HepG2 (cell line): ENCODE results near the gene PXYLP1. TPM values are rescaled to one million over a fixed set of nuclear protein-coding genes. Genes with fewer than 3 reads are reported as not detected.

ENCODE experiments used
- CBX2 ChIP-seq, 2 experiments: fragments of 200-600 bp in 1 of 2; sonication (generic); formaldehyde crosslinking in 1 of 2; IDR thresholded peaks; 2 replicates each; pipeline versions ENCODE4 v1.7.0 to v1.8.1; 2018 to 2022; ENCODE audit warnings: low read depth in 2 of 2, low read length in 1 of 2, mild to moderate bottlenecking in 1 of 2, missing genetic modification reagents in 1 of 2
- CENPX ChIP-seq: sonication (generic); formaldehyde crosslinking; IDR thresholded peaks from 2 replicates; pipeline ENCODE4 v1.9.0; 2021; ENCODE audit warnings: mild to moderate bottlenecking, missing genetic modification reagents, moderate library complexity
- GFI1 ChIP-seq: sonication (generic); formaldehyde crosslinking; IDR thresholded peaks from 2 replicates; pipeline ENCODE4 v1.5.0; 2020; ENCODE audit warnings: missing genetic modification reagents, mild to moderate bottlenecking, borderline replicate concordance
- HMG20A ChIP-seq: IDR thresholded peaks from 2 replicates; pipeline ENCODE4 v1.6.1; 2016; ENCODE audit warnings: borderline replicate concordance
- HMGXB4 ChIP-seq, 2 experiments: sonication (generic) in 1 of 2; formaldehyde crosslinking in 1 of 2; IDR thresholded peaks; 2 replicates each; pipeline versions ENCODE4 v1.4.0 to v1.6.1; 2018 to 2020; ENCODE audit warnings: missing genetic modification reagents in 2 of 2, borderline replicate concordance in 1 of 2, low read depth in 1 of 2, mild to moderate bottlenecking in 1 of 2, missing biosample characterization in 1 of 2
- HNRNPH1 ChIP-seq: fragments of 200-400 bp; formaldehyde crosslinking; optimal IDR thresholded peaks from 2 replicates; pipeline ENCODE3; 2017; ENCODE audit warnings: mild to moderate bottlenecking, low read depth, low read length
- KAT2B ChIP-seq: fragments of 150-350 bp; IDR thresholded peaks from 2 replicates; pipeline ENCODE4 v1.6.1; 2014; ENCODE audit warnings: low read depth, low read length, borderline replicate concordance
- KMT2A ChIP-seq: sonication (generic); formaldehyde crosslinking; IDR thresholded peaks from 2 replicates; pipeline ENCODE4 v1.4.0; 2020; ENCODE audit warnings: missing genetic modification reagents
- MAZ ChIP-seq, 2 experiments: sonication (generic) in 1 of 2; formaldehyde crosslinking in 1 of 2; IDR thresholded peaks; 2 replicates each; pipeline versions ENCODE4 v1.5.0 to v1.6.1; 2012 to 2020; ENCODE audit warnings: low read depth in 2 of 2, mild to moderate bottlenecking in 2 of 2, borderline replicate concordance in 1 of 2, improper control_type of control experiment in 1 of 2, low read length in 1 of 2, missing genetic modification reagents in 1 of 2, moderate library complexity in 1 of 2
- MLLT10 ChIP-seq: sonication (generic); formaldehyde crosslinking; IDR thresholded peaks from 2 replicates; pipeline ENCODE4 v1.4.0; 2020; ENCODE audit warnings: missing genetic modification reagents
- NONO ChIP-seq, 2 experiments: fragments of 450-650 bp in 1 of 2; sonication (generic) in 1 of 2; formaldehyde crosslinking in 1 of 2; IDR thresholded peaks in 1 of 2; conservative IDR thresholded peaks in 1 of 2; 2 replicates each; pipeline versions ENCODE4 v1.6.1 to v1.8.0; 2017 to 2022; ENCODE audit warnings: mild to moderate bottlenecking in 1 of 2, missing genetic modification reagents in 1 of 2, moderate library complexity in 1 of 2
- PHB2 ChIP-seq: fragments of 450-650 bp; IDR thresholded peaks from 2 replicates; pipeline ENCODE4 v1.6.1; 2018; ENCODE audit not compliant: partially characterized antibody
- POLR2AphosphoS2 ChIP-seq: IDR thresholded peaks from 2 replicates; pipeline ENCODE4 v1.6.1; 2011; ENCODE audit warnings: low read depth, low read length, improper control_type of control experiment
- SIN3A ChIP-seq: IDR thresholded peaks from 2 replicates; pipeline ENCODE4 v1.6.1; 2011; ENCODE audit warnings: low read depth, mild to moderate bottlenecking, control low read depth, low read length, borderline replicate concordance
- TEAD3 ChIP-seq: optimal IDR thresholded peaks from 2 replicates; pipeline ENCODE3; 2016; ENCODE audit warnings: borderline replicate concordance
- XRCC5 ChIP-seq: fragments of 200-400 bp; formaldehyde crosslinking; optimal IDR thresholded peaks from 2 replicates; pipeline ENCODE3; 2017; ENCODE audit warnings: mild to moderate bottlenecking, low read length
- YEATS4 ChIP-seq: sonication (generic); formaldehyde crosslinking; IDR thresholded peaks from 2 replicates; pipeline ENCODE4 v1.4.0; 2020; ENCODE audit warnings: missing genetic modification reagents, borderline replicate concordance
- ZBTB7A ChIP-seq: sonication (generic); formaldehyde crosslinking; IDR thresholded peaks from 2 replicates; pipeline ENCODE4 v1.8.0; 2022; ENCODE audit warnings: mild to moderate bottlenecking, missing genetic modification reagents
- ZKSCAN5 ChIP-seq: sonication (generic); formaldehyde crosslinking; IDR thresholded peaks from 2 replicates; pipeline ENCODE4 v1.5.1; 2020; ENCODE audit warnings: mild to moderate bottlenecking, missing genetic modification reagents
- ZMYM2 ChIP-seq: sonication (generic); formaldehyde crosslinking; IDR thresholded peaks from 2 replicates; pipeline ENCODE4 v1.8.0; 2022; ENCODE audit warnings: mild to moderate bottlenecking, missing genetic modification reagents
- ZNF225 ChIP-seq: sonication (generic); formaldehyde crosslinking; IDR thresholded peaks from 2 replicates; pipeline ENCODE4 v1.4.0; 2020; ENCODE audit warnings: mild to moderate bottlenecking, missing genetic modification reagents
- ZNF24 ChIP-seq: fragments of 450-650 bp; IDR thresholded peaks from 2 replicates; pipeline ENCODE4 v1.6.1; 2017; ENCODE audit warnings: antibody characterized with exemption, mild to moderate bottlenecking
- ZNF326 ChIP-seq: sonication (generic); formaldehyde crosslinking; IDR thresholded peaks from 2 replicates; pipeline ENCODE4 v1.4.0; 2020; ENCODE audit warnings: missing genetic modification reagents, borderline replicate concordance
- ZNF329 ChIP-seq: sonication (generic); formaldehyde crosslinking; IDR thresholded peaks from 2 replicates; pipeline ENCODE4 v1.9.0; 2021; ENCODE audit warnings: low read depth, mild to moderate bottlenecking, missing genetic modification reagents
- ZNF501 ChIP-seq: sonication (generic); formaldehyde crosslinking; IDR thresholded peaks from 2 replicates; pipeline ENCODE4 v1.5.1; 2020; ENCODE audit warnings: mild to moderate bottlenecking, moderate library complexity, missing genetic modification reagents
- ZNF503 ChIP-seq: sonication (generic); formaldehyde crosslinking; IDR thresholded peaks from 2 replicates; pipeline ENCODE4 v1.4.0; 2020; ENCODE audit warnings: missing genetic modification reagents
- polyA plus RNA-seq, 8 experiments: library from polyadenylated mRNA; depleted of rRNA in 3 of 8; stranded (reverse) in 7 of 8; unstranded in 1 of 8; fragments of >200 nt; fragmentation: Illumina TruSeq in 4 of 8; extraction: Trizol in 4 of 8; gene quantifications; 2 replicates each; pipeline versions ENCODE4 v1.2.1 to v1.2.3, GENCODE V29; 2011 to 2016; ENCODE audit warnings: low read depth in 4 of 8, missing spikeins in 1 of 8, mixed read lengths in 1 of 8; ENCODE audit not compliant: insufficient read depth in 1 of 8
- total RNA-seq, 5 experiments: library from RNA; depleted of rRNA; stranded (reverse); fragments of >200 nt; fragmentation: Illumina TruSeq; extraction: Trizol; gene quantifications; 2 replicates each; pipeline ENCODE4 v1.2.3, GENCODE V29; 2016; ENCODE audit warnings: low read depth in 1 of 5

PXYLP1 gene
- total and polyA plus RNA-seq, 2 of the 13 experiments (the other 11 are each of a cell fraction or from before 2014, with no cell fraction given), result 4.9 to 8.1 TPM

- TF ChIP-seq CBX2 (IDR thresholded peaks at IDR 0.05; ENCODE audit: low read depth, low read length) (no peak), CBX2 (CRISPR knock-in tag; IDR thresholded peaks at IDR 0.05; ENCODE audit: low read depth) (no peak), PHB2 (no peak), SIN3A (no peak), YEATS4 (CRISPR knock-in tag) (peak; percentile 71; the same call in 1 of the 2 replicates), ZNF501 (CRISPR knock-in tag) (0 out of 2 replicates have a peak, but pooled peaks have one; percentile 19), HNRNPH1 (no peak), ZNF326 (CRISPR knock-in tag) (no peak), ZNF24 (no peak), HMGXB4 (CRISPR knock-in tag; IDR thresholded peaks at IDR 0.05; ENCODE audit: borderline replicate concordance in 1 of 2, low read depth in 1 of 2) (peak in 1 of 2 experiments; percentile 35; a peak in 1 of 4 replicates), XRCC5 (peak; percentile 6), KMT2A (CRISPR knock-in tag) (0 out of 2 replicates have a peak, but pooled peaks have one; percentile 8), ZNF503 (no peak), ZKSCAN5 (CRISPR knock-in tag) (no peak), ZNF225 (CRISPR knock-in tag) (0 out of 2 replicates have a peak, but pooled peaks have one; percentile 4), ZNF329 (no peak), KAT2B (no peak), CENPX (CRISPR knock-in tag) (no peak), MAZ (IDR thresholded peaks at IDR 0.05; ENCODE audit: borderline replicate concordance, low read depth, low read length) (peak; percentile 30; the same call in 1 of the 2 replicates), MAZ (CRISPR knock-in tag; IDR thresholded peaks at IDR 0.05; ENCODE audit: low read depth) (no peak), ZMYM2 (CRISPR knock-in tag) (0 out of 2 replicates have a peak, but pooled peaks have one; percentile 16), HMG20A (CRISPR knock-in tag) (no peak), NONO (IDR thresholded peaks at IDR 0.05) (no peak), NONO (CRISPR knock-in tag; conservative IDR thresholded peaks at IDR 0.05) (0 out of 2 replicates have a peak, but pooled peaks have one; percentile 12), GFI1 (0 out of 2 replicates have a peak, but pooled peaks have one; percentile 8), MLLT10 (CRISPR knock-in tag) (no peak), POLR2AphosphoS2 (no peak), TEAD3 (peak; percentile 63), ZBTB7A (CRISPR knock-in tag) (0 out of 2 replicates have a peak, but pooled peaks have one; percentile 21)
Observed at GRCh38 chr3:141231952-141232823, 563 bp downstream of the PXYLP1 start (continued).
